Globus pallidus (tissue), 1 donor: Measurements from ENCODE around the gene TRIP10.
"Not testable (repeated sequence)": the region's sequence is repeated elsewhere in the genome, so short reads cannot be mapped to it uniquely, and the experiment has no call there.

Experiments
- DNase-seq: peaks from one replicate; pipeline ENCODE4 v3.0.0-alpha.2; 2015; ENCODE audit warnings: low spot score

Gene TRIP10

GRCh38 chr19:6768236-6768785, 28.8 kb downstream of the TRIP10 start:
- no peak for DNase-seq

GRCh38 chr19:6769006-6769619, 29.6 kb downstream of the TRIP10 start:
- no peak for DNase-seq

GRCh38 chr19:6771648-6772027, 32.2 kb downstream of the TRIP10 start:
- DNase-seq = not testable (repeated sequence)

GRCh38 chr19:6772028-6772865, 32.8 kb downstream of the TRIP10 start, which contains the start of gene VAV1:
Gene VAV1, plus strand, starts transcription at chr19:6772708. Its CDS starts 100 bp downstream, at chr19:6772808.
- peak; percentile 48 for DNase-seq

GRCh38 chr19:6772866-6773322, 33.4 kb downstream of the TRIP10 start:
- DNase-seq = no peak

- DNase-seq = peak; percentile 35
Observed at GRCh38 chr19:6773323-6773931, 33.9 kb downstream of the TRIP10 start.

- DNase-seq = no peak
Observed at GRCh38 chr19:6774821-6775707, 35.6 kb downstream of the TRIP10 start.

GRCh38 chr19:6776045-6776444, 36.6 kb downstream of the TRIP10 start:
- not testable (repeated sequence) for DNase-seq

- no peak for DNase-seq
Observed at GRCh38 chr19:6776999-6777398, 37.5 kb downstream of the TRIP10 start.

- no peak for DNase-seq
Observed at GRCh38 chr19:6777434-6777833, 38.0 kb downstream of the TRIP10 start.

GRCh38 chr19:6778386-6778785, 38.9 kb downstream of the TRIP10 start:
- DNase-seq = no peak

- no peak for DNase-seq
Observed at GRCh38 chr19:6779206-6779605, 39.7 kb downstream of the TRIP10 start.

GRCh38 chr19:6787393-6787792, 47.9 kb downstream of the TRIP10 start:
- no peak for DNase-seq

GRCh38 chr19:6788896-6789295, 49.4 kb downstream of the TRIP10 start:
- no peak for DNase-seq

GRCh38 chr19:6790194-6791128, 51.0 kb downstream of the TRIP10 start:
- no peak for DNase-seq

GRCh38 chr19:6791237-6791636, 51.8 kb downstream of the TRIP10 start:
- no peak for DNase-seq

GRCh38 chr19:6793411-6793810, 53.9 kb downstream of the TRIP10 start:
- DNase-seq = no peak

- DNase-seq = no peak
Observed at GRCh38 chr19:6793973-6794372, 54.5 kb downstream of the TRIP10 start.

- DNase-seq = no peak
Observed at GRCh38 chr19:6794686-6795431, 55.4 kb downstream of the TRIP10 start.

GRCh38 chr19:6796278-6796677, 56.8 kb downstream of the TRIP10 start:
- no peak for DNase-seq
